Limb (tissue), 2 donors: ENCODE results near the gene IKZF4.
"Not testable (repeated sequence)": the region's sequence is repeated elsewhere in the genome, so short reads cannot be mapped to it uniquely, and the experiment has no call there.

Source experiments
- DNase-seq, 2 donors: peaks; one replicate each; pipeline ENCODE4 v3.0.0-alpha.2; 2016; ENCODE audit errors: extremely low spot score in 2 of 2

Gene IKZF4

GRCh38 chr12:55999522-55999921 is 21.3 kb upstream of the IKZF4 start:
- not testable (repeated sequence) for DNase-seq

GRCh38 chr12:55999999-56000540 is 20.8 kb upstream of the IKZF4 start:
- DNase-seq: not testable (repeated sequence)

- no peak for DNase-seq
Measured at GRCh38 chr12:56001487-56002100, 19.2 kb upstream of the IKZF4 start.

GRCh38 chr12:56003376-56003775 is 17.5 kb upstream of the IKZF4 start:
- DNase-seq: not testable (repeated sequence)

- no peak for DNase-seq
Measured at GRCh38 chr12:56004211-56004610, 16.6 kb upstream of the IKZF4 start.

- DNase-seq: peak; percentile 55 to 91
Measured at GRCh38 chr12:56007564-56008559, 13.0 kb upstream of the IKZF4 start.

GRCh38 chr12:56010111-56010570 is 10.7 kb upstream of the IKZF4 start:
- no peak for DNase-seq

GRCh38 chr12:56011509-56012090 is 9.2 kb upstream of the IKZF4 start:
- no peak for DNase-seq

GRCh38 chr12:56013482-56013881 is 7.4 kb upstream of the IKZF4 start:
- DNase-seq: no peak

GRCh38 chr12:56014205-56014604 is 6.6 kb upstream of the IKZF4 start:
- no peak for DNase-seq

GRCh38 chr12:56017181-56017580 is 3.7 kb upstream of the IKZF4 start:
- DNase-seq: no peak

- DNase-seq: no peak
Measured at GRCh38 chr12:56018356-56018755, 2.5 kb upstream of the IKZF4 start.

GRCh38 chr12:56021889-56022497 is 1.1 kb downstream of the IKZF4 start:
- no peak for DNase-seq

GRCh38 chr12:56028511-56029165 is 7.8 kb downstream of the IKZF4 start:
- DNase-seq: no peak

- no peak for DNase-seq
Measured at GRCh38 chr12:56029166-56029519, 8.3 kb downstream of the IKZF4 start.

- DNase-seq: peak; percentile 55 to 57
Measured at GRCh38 chr12:56029666-56030293, 8.9 kb downstream of the IKZF4 start.

- no peak for DNase-seq
Measured at GRCh38 chr12:56031987-56032386, 11.1 kb downstream of the IKZF4 start.

GRCh38 chr12:56034586-56035332 is 13.9 kb downstream of the IKZF4 start:
- DNase-seq: no peak

- DNase-seq: no peak
Measured at GRCh38 chr12:56037161-56037560, 16.3 kb downstream of the IKZF4 start.
